SK-N-SH (cell line): ENCODE results near the gene HECTD2. TPM values are rescaled to one million over a fixed set of nuclear protein-coding genes. Genes with fewer than 3 reads are reported as not detected.
A peak's percentile ranks its signal among the peaks of the same experiment; 100 is the strongest.
"Not testable (repeated sequence)": the region's sequence is repeated elsewhere in the genome, so short reads cannot be mapped to it uniquely, and the experiment has no call there.

Source experiments
- CTCF ChIA-PET: fragments of 300-600, 350-600 bp; formaldehyde crosslinking; extraction: SDS; loops from one replicate; lab custom pipeline; 2021; lab: Yijun Ruan, JAX
- POLR2A ChIA-PET: fragments of 350-600 bp; sonication (Branson Sonifier 250); formaldehyde crosslinking; extraction: SDS; loops from one replicate; lab custom pipeline; 2020; ENCODE audit warnings: antibody characterized with exemption, inconsistent platforms; lab: Yijun Ruan, JAX
- DNase-seq: peaks from one replicate; pipeline ENCODE4 v3.0.0; 2012
- H2AFZ ChIP-seq: fragments of 200-600 bp; sonication (generic); 2 replicates; pipeline ENCODE4 v1.8.1; 2016; ENCODE audit warnings: antibody characterized with exemption, mild to moderate bottlenecking, low read depth
- H3F3A ChIP-seq: fragments of 200-600 bp; sonication (generic); replicated peaks from 2 replicates; pipeline ENCODE3; 2016; ENCODE audit warnings: antibody characterized with exemption, mild to moderate bottlenecking; ENCODE audit not compliant: insufficient read depth
- H3K27ac ChIP-seq, 2 experiments: fragments of 200-500 bp in 1 of 2; fragments of 200-600 bp in 1 of 2; sonication (Bioruptor generic) in 1 of 2; sonication (generic), shearing (Covaris generic) in 1 of 2; 2 replicates each; pipeline versions ENCODE4 v1.5.1 to v1.6.1; 2014 to 2016; ENCODE audit warnings: low read depth in 2 of 2, inconsistent platforms in 1 of 2, low read length in 1 of 2, mild to moderate bottlenecking in 1 of 2, mixed read lengths in 1 of 2
- H3K27me3 ChIP-seq: fragments of 200-600 bp; sonication (generic), shearing (Covaris generic); 2 replicates; pipeline ENCODE4 v1.6.1; 2016; ENCODE audit warnings: mixed run types; ENCODE audit not compliant: insufficient read depth
- H3K36me3 ChIP-seq, 2 experiments: fragments of 200-500 bp in 1 of 2; fragments of 200-600 bp in 1 of 2; sonication (Bioruptor generic) in 1 of 2; sonication (generic) in 1 of 2; replicated peaks in 1 of 2; 2 replicates each; pipeline versions ENCODE3 to v1.5.1; 2014 to 2016; ENCODE audit warnings: low read length in 1 of 2, mild to moderate bottlenecking in 1 of 2; ENCODE audit not compliant: insufficient read depth in 2 of 2, control insufficient read depth in 1 of 2
- H3K4me1 ChIP-seq, 2 experiments: fragments of 200-500 bp in 1 of 2; fragments of 200-600 bp in 1 of 2; sonication (Bioruptor generic) in 1 of 2; sonication (generic), shearing (Covaris generic) in 1 of 2; 2 replicates each; pipeline versions ENCODE4 v1.5.1 to v1.6.1; 2014 to 2016; ENCODE audit warnings: low read depth in 1 of 2, low read length in 1 of 2, mixed run types in 1 of 2; ENCODE audit not compliant: insufficient read depth in 2 of 2, control insufficient read depth in 1 of 2
- H3K4me2 ChIP-seq: fragments of 200-600 bp; sonication (generic), shearing (Covaris generic); 2 replicates; pipeline ENCODE4 v1.6.1; 2017; ENCODE audit warnings: mixed run types
- H3K4me3 ChIP-seq, 2 experiments: fragments of 200-500 bp in 1 of 2; fragments of 200-600 bp in 1 of 2; sonication (Bioruptor generic) in 1 of 2; sonication (generic), shearing (Covaris generic) in 1 of 2; 2 replicates each; pipeline versions ENCODE4 v1.5.1 to v1.8.1; 2014 to 2016; ENCODE audit warnings: low read depth in 2 of 2, inconsistent platforms in 1 of 2, low read length in 1 of 2, mild to moderate bottlenecking in 1 of 2, mixed read lengths in 1 of 2, moderate library complexity in 1 of 2
- H3K79me2 ChIP-seq: fragments of 200-600 bp; sonication (generic); 2 replicates; pipeline ENCODE4 v1.8.1; 2017; ENCODE audit warnings: mild to moderate bottlenecking; ENCODE audit not compliant: insufficient read depth
- H3K9ac ChIP-seq: fragments of 200-600 bp; sonication (generic); 2 replicates; pipeline ENCODE4 v1.6.1; 2017; ENCODE audit warnings: mixed run types
- H3K9me2 ChIP-seq: fragments of 200-600 bp; sonication (generic); 2 replicates; pipeline ENCODE4 v1.6.1; 2017; ENCODE audit warnings: mixed run types
- H3K9me3 ChIP-seq: fragments of 200-600 bp; sonication (generic); 2 replicates; pipeline ENCODE4 v1.6.1; 2017; ENCODE audit warnings: mixed run types, mild to moderate bottlenecking, moderate library complexity
- H4K20me1 ChIP-seq: fragments of 200-600 bp; sonication (generic); 2 replicates; pipeline ENCODE4 v1.6.1; 2017; ENCODE audit warnings: mild to moderate bottlenecking, mixed run types; ENCODE audit not compliant: insufficient read depth
- CHD2 ChIP-seq: fragments of 150-350 bp; IDR thresholded peaks from 2 replicates; pipeline ENCODE4 v1.6.1; 2018; ENCODE audit warnings: low read length; ENCODE audit not compliant: partially characterized antibody
- EP300 ChIP-seq, 2 experiments: IDR thresholded peaks; 2 replicates each; pipeline versions ENCODE4 v1.4.0 to v1.6.1; 2012; ENCODE audit warnings: borderline replicate concordance in 1 of 2, low read depth in 1 of 2, low read length in 1 of 2
- IRF3 ChIP-seq: fragments of 150-350 bp; IDR thresholded peaks from 2 replicates; pipeline ENCODE4 v1.6.1; 2016; ENCODE audit warnings: mild to moderate bottlenecking, low read depth, low read length
- MAX ChIP-seq: IDR thresholded peaks from 2 replicates; pipeline ENCODE4 v1.4.0; 2012; ENCODE audit warnings: low read depth
- MEF2A ChIP-seq: IDR thresholded peaks from 2 replicates; pipeline ENCODE4 v1.4.0; 2012; ENCODE audit warnings: low read depth, borderline replicate concordance
- MXI1 ChIP-seq: IDR thresholded peaks from 2 replicates; pipeline ENCODE4 v1.6.1; 2012; ENCODE audit warnings: mild to moderate bottlenecking, low read depth, low read length, improper control_type of control experiment
- NFIC ChIP-seq: IDR thresholded peaks from 2 replicates; pipeline ENCODE4 v1.4.0; 2012; ENCODE audit warnings: borderline replicate concordance
- REST ChIP-seq: IDR thresholded peaks from 2 replicates; pipeline ENCODE4 v1.6.1; 2012; ENCODE audit warnings: mild to moderate bottlenecking, low read depth, low read length, moderate library complexity
- YY1 ChIP-seq: IDR thresholded peaks from 2 replicates; pipeline ENCODE4 v1.4.0; 2012; ENCODE audit warnings: low read depth, mild to moderate bottlenecking
- WGBS: methylation state at CpG from one replicate; pipeline ENCODE4 v1.1.6; 2017; ENCODE audit warnings: low lambda C conversion rate; 5-methylcytosine and 5-hydroxymethylcytosine counted together
- polyA plus RNA-seq, 3 experiments: library from polyadenylated mRNA; depleted of rRNA; stranded (reverse); fragments of >200 nt; gene quantifications; 2 replicates each; pipeline ENCODE4 v1.2.3, GENCODE V29; 2012
- TF ChIP-seq, protein P1 (sequence below): fragments of 150-350 bp; IDR thresholded peaks from 2 replicates; pipeline ENCODE4 v1.6.1; 2017; ENCODE audit warnings: antibody characterized with exemption, low read length, low read depth, borderline replicate concordance

Gene HECTD2
- polyA plus RNA-seq, 1 of the 3 experiments (the other 2 are of a cell fraction): 4.1 TPM

GRCh38 chr10:91409869-91410637 lies at the start of gene HECTD2 (continued):
- TF ChIP-seq IRF3: no peak
- peak; percentile 88 for TF ChIP-seq YY1
- no peak for TF ChIP-seq MEF2A
- TF ChIP-seq, protein P1, sequence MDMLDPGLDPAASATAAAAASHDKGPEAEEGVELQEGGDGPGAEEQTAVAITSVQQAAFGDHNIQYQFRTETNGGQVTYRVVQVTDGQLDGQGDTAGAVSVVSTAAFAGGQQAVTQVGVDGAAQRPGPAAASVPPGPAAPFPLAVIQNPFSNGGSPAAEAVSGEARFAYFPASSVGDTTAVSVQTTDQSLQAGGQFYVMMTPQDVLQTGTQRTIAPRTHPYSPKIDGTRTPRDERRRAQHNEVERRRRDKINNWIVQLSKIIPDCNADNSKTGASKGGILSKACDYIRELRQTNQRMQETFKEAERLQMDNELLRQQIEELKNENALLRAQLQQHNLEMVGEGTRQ: no peak
- no peak; the same call in 1 of the 2 replicates for TF ChIP-seq NFIC
- TF ChIP-seq REST: 0 out of 2 replicates have a peak, but pooled peaks have one; percentile 4
- 0 out of 2 replicates have a peak, but pooled peaks have one; percentile 6 for TF ChIP-seq MAX
- TF ChIP-seq CHD2: no peak
- no peak for TF ChIP-seq MXI1

DNA sequence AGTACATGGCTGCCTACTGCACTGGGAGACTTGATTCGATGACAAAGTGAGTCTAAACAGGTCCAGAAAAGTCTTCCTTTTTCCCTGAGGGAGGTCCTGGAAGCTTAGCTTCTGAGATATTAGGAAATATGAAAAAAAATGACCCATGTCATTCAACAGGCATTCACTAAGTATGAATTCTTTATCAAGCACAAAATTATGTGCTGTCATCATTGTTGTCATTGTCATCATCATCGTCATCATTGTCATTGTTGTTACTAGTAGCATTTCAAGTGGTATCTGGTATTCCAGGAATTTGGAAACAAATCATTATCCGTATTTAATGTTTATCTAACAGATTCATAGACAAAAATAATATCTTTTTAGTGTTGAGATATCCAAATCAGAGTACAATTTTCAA lies 49.7 kb upstream of the HECTD2 start:
- no peaks in the 10 kb centered on the region for H4K20me1 ChIP-seq
- H3F3A ChIP-seq: no peaks in the 10 kb centered on the region
- CTCF ChIA-PET: no interaction called here
- no peak overlapping the region for H2AFZ ChIP-seq
- no peak overlapping the region for H3K27ac ChIP-seq
- POLR2A ChIA-PET: no interaction called here
- no peaks in the 10 kb centered on the region for H3K9me2 ChIP-seq
- DNase-seq: no peak
- no peaks in the 10 kb centered on the region for H3K27me3 ChIP-seq
- WGBS: 55% methylated on average over 3 of the region's 3 CpGs
- TF ChIP-seq EP300 (IDR thresholded peaks at IDR 0.05; ENCODE audit: borderline replicate concordance in 1 of 2, low read depth in 1 of 2, low read length in 1 of 2): no peak
- H3K9me3 ChIP-seq: no peaks in the 10 kb centered on the region
- H3K36me3 ChIP-seq: no peaks in the 10 kb centered on the region
- no peak overlapping the region for H3K9ac ChIP-seq
- H3K4me2 ChIP-seq: no peak overlapping the region
- H3K4me1 ChIP-seq: no peaks in the 10 kb centered on the region
- no peak overlapping the region for H3K4me3 ChIP-seq
- H3K79me2 ChIP-seq: no peaks in the 10 kb centered on the region

DNA sequence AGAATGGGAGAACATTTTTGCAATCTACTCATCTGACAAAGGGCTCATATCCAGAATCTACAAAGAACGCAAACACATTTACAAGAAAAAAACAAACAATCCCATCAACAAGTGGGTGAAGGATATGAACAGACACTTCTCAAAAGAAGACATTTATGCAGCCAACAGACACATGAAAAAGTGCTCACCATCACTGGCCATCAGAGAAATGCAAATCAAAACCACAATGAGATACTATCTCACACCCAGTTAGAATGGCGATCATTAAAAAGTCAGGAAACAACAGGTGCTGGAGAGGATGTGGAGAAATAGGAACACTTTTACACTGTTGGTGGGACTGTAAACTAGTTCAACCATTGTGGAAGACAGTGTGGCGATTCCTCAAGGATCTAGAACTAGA lies 44.6 kb upstream of the HECTD2 start:
- H3K9ac ChIP-seq, CTCF ChIA-PET, H3K27ac ChIP-seq, H3K4me1 ChIP-seq, H3K4me2 ChIP-seq, H3K36me3 ChIP-seq, H3F3A ChIP-seq, H3K9me3 ChIP-seq, H4K20me1 ChIP-seq, H3K79me2 ChIP-seq, POLR2A ChIA-PET, H3K27me3 ChIP-seq, H3K4me3 ChIP-seq, H2AFZ ChIP-seq, DNase-seq, H3K9me2 ChIP-seq: not testable (repeated sequence)
- WGBS: 95% methylated on average over 2 of the region's 3 CpGs
